Omental fat pad (tissue), 4 donors: ENCODE measurements around the gene CCNY. TPM values are rescaled to one million over a fixed set of nuclear protein-coding genes. Genes with fewer than 3 reads are reported as not detected.

Source experiments
- ATAC-seq: fragments of 150-250 bp; one replicate; pipeline ENCODE4 v1.9.1; 2016; ENCODE audit warnings: mild to moderate bottlenecking, moderate library complexity; ENCODE audit not compliant: low FRiP score
- DNase-seq: peaks from one replicate; pipeline ENCODE4 v3.0.0-alpha.2; 2019; ENCODE audit warnings: low spot score
- total RNA-seq, 4 donors: library from RNA; depleted of rRNA; stranded (reverse); fragments of >200 nt; gene quantifications; one replicate each; pipeline ENCODE4 v1.1.0, GENCODE V29; 2016
- TF ChIP-seq, protein P1 (sequence below), 3 donors: fragments of 450-650 bp; IDR thresholded peaks; one replicate each; pipeline ENCODE4 v1.5.1; 2016 to 2017; ENCODE audit warnings: antibody characterized with exemption in 3 of 3, mild to moderate bottlenecking in 3 of 3, moderate library complexity in 2 of 3

Gene CCNY
- total RNA-seq, 4 donors from 2014 or later = 38.6 to 49.5 (median 47.2) TPM

GRCh38 chr10:35342183-35342753 lies 6.0 kb downstream of the CCNY start:
- ATAC-seq = no peak
- TF ChIP-seq, protein P1, sequence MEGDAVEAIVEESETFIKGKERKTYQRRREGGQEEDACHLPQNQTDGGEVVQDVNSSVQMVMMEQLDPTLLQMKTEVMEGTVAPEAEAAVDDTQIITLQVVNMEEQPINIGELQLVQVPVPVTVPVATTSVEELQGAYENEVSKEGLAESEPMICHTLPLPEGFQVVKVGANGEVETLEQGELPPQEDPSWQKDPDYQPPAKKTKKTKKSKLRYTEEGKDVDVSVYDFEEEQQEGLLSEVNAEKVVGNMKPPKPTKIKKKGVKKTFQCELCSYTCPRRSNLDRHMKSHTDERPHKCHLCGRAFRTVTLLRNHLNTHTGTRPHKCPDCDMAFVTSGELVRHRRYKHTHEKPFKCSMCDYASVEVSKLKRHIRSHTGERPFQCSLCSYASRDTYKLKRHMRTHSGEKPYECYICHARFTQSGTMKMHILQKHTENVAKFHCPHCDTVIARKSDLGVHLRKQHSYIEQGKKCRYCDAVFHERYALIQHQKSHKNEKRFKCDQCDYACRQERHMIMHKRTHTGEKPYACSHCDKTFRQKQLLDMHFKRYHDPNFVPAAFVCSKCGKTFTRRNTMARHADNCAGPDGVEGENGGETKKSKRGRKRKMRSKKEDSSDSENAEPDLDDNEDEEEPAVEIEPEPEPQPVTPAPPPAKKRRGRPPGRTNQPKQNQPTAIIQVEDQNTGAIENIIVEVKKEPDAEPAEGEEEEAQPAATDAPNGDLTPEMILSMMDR (IDR thresholded peaks at IDR 0.05) = no peak

GRCh38 chr10:35343739-35344138 lies 7.4 kb downstream of the CCNY start:
- ATAC-seq = no peak
- DNase-seq = no peak
- TF ChIP-seq, protein P1 (IDR thresholded peaks at IDR 0.05) = no peak

More at GRCh38 chr10:35342183-35342753, 6.0 kb downstream of the CCNY start:
- no peak for DNase-seq

- DNase-seq = no peak
- no peak for ATAC-seq
- TF ChIP-seq, protein P1 (IDR thresholded peaks at IDR 0.05) = no peak
Measured at GRCh38 chr10:35345383-35345742, 9.1 kb downstream of the CCNY start.

GRCh38 chr10:35346248-35346647 lies 9.9 kb downstream of the CCNY start:
- TF ChIP-seq, protein P1 (IDR thresholded peaks at IDR 0.05) = no peak
- ATAC-seq (no peak), DNase-seq (no peak)

GRCh38 chr10:35347121-35347562 lies 10.8 kb downstream of the CCNY start:
- TF ChIP-seq, protein P1 (IDR thresholded peaks at IDR 0.05) = no peak
- ATAC-seq (no peak), DNase-seq (no peak)

DNA sequence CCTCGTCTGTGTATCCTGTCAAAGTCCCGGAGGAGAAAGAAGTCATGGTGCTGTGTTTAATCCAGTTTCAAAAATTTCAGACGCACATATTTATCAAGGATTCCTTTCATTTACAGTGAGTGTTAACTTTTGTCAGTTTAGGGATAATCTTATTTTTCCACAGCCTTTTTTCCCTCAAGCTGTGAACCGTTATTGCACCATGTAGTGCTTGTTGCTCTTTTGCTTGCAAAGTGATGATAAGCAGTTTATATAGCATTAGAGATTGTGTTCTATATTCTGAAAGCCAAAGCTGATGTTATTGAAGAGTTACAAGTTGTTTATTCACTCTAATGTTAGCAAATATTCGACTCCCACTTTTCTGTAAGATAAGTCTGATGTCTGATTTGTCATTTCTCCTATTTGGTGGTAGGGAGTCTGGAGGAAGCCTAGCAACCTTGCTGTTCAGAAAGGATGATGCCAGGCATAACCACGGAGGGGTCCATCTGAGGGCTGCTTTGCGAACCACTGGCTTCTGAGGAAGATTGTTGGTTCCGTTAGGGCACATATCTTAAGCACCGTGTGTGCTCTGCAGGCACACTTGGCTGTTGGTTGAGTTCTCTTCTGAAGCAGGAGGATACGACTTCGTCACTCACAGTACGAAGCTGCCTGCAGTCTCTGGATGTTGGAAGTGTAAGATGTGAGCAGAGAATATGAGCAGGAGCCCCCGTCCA lies 11.7 kb downstream of the CCNY start:
- no peak for ATAC-seq
- DNase-seq = no peak
- TF ChIP-seq, protein P1 (IDR thresholded peaks at IDR 0.05) = no peak
